Stimulated activated CD8-positive, alpha-beta memory T cell treated with anti-CD3 and anti-CD28 coated beads, Interleukin-4, amount 100 ng/mL, for 24 hours (primary cell): ENCODE data around the gene SH3D19.
"Not testable (repeated sequence)": the region's sequence is repeated elsewhere in the genome, so short reads cannot be mapped to it uniquely, and the experiment has no call there.

Experiments used
- DNase-seq: peaks from one replicate; pipeline ENCODE4 v3.0.0-alpha.2; 2020; ENCODE audit warnings: low read depth

The SH3D19 gene

GRCh38 chr4:151325111-151325948 lies at the start of gene SH3D19:
SH3D19 (minus strand) TSS chr4:151325605; CDS start chr4:151325352, 253 bp downstream.
- DNase-seq: no peak

- DNase-seq: peak; percentile 67
Observed at GRCh38 chr4:151362404-151363164, 37.2 kb upstream of the SH3D19 start.

GRCh38 chr4:151361966-151362365 lies 36.6 kb upstream of the SH3D19 start:
- DNase-seq: no peak

- no peak for DNase-seq
Observed at GRCh38 chr4:151361126-151361525, 35.7 kb upstream of the SH3D19 start.

GRCh38 chr4:151359576-151359975 lies 34.2 kb upstream of the SH3D19 start:
- DNase-seq: no peak

GRCh38 chr4:151358266-151358665 lies 32.9 kb upstream of the SH3D19 start:
- DNase-seq: no peak

GRCh38 chr4:151356510-151356909 lies 31.1 kb upstream of the SH3D19 start:
- DNase-seq: no peak

GRCh38 chr4:151355155-151355554 lies 29.8 kb upstream of the SH3D19 start:
- DNase-seq: no peak

- no peak for DNase-seq
Observed at GRCh38 chr4:151347490-151348235, 22.3 kb upstream of the SH3D19 start.

- no peak for DNase-seq
Observed at GRCh38 chr4:151344948-151345347, 19.5 kb upstream of the SH3D19 start.

- no peak for DNase-seq
Observed at GRCh38 chr4:151340751-151341385, 15.5 kb upstream of the SH3D19 start.

- no peak for DNase-seq
Observed at GRCh38 chr4:151339467-151339866, 14.1 kb upstream of the SH3D19 start.

GRCh38 chr4:151331276-151332042 lies 6.1 kb upstream of the SH3D19 start:
- no peak for DNase-seq

- DNase-seq: no peak
Observed at GRCh38 chr4:151329217-151330007, 4.0 kb upstream of the SH3D19 start.

- DNase-seq: no peak
Observed at GRCh38 chr4:151325949-151326246, 493 bp upstream of the SH3D19 start.

GRCh38 chr4:151324752-151325110 lies 674 bp downstream of the SH3D19 start:
- DNase-seq: no peak

GRCh38 chr4:151324124-151324751 lies 1.2 kb downstream of the SH3D19 start:
- DNase-seq: no peak

GRCh38 chr4:151323667-151324066 lies 1.7 kb downstream of the SH3D19 start:
- DNase-seq: no peak

GRCh38 chr4:151322570-151322969 lies 2.8 kb downstream of the SH3D19 start:
- DNase-seq: no peak

- not testable (repeated sequence) for DNase-seq
Observed at GRCh38 chr4:151322161-151322560, 3.2 kb downstream of the SH3D19 start.
